Adrenal gland (tissue), 5 donors: ENCODE data around the gene HDAC4.

Experiments used
- CTCF ChIP-seq, 6 experiments: fragments of 450-650 bp in 4 of 6; fragments of 200-600 bp in 2 of 6; sonication (generic) in 1 of 6; IDR thresholded peaks; 1 replicate in 5 of 6; 2 replicates in 1 of 6; pipeline versions ENCODE4 v1.5.1 to v1.8.0; 2016 to 2021; ENCODE audit warnings: antibody characterized with exemption in 6 of 6, mild to moderate bottlenecking in 2 of 6, moderate library complexity in 1 of 6
- POLR2A ChIP-seq, 2 donors: fragments of 450-650 bp; IDR thresholded peaks; one replicate each; pipeline ENCODE4 v1.6.1; 2017; ENCODE audit warnings: antibody characterized with exemption in 2 of 2, mild to moderate bottlenecking in 2 of 2, moderate library complexity in 1 of 2
- donor health status: DM: no; HTN: no; CAD: no.

GRCh38 chr2:239266434-239266766 is 134.4 kb downstream of the HDAC4 start:
- TF ChIP-seq CTCF (IDR thresholded peaks at IDR 0.05), result no peak
- TF ChIP-seq POLR2A (IDR thresholded peaks at IDR 0.05), result no peak
